SH-SY5Y (cell line): Measurements from ENCODE around the gene PIP4K2B.

ENCODE experiments used
- GATA2 ChIP-seq: IDR thresholded peaks from 2 replicates; pipeline ENCODE4 v1.6.1; 2011; ENCODE audit warnings: mild to moderate bottlenecking, low read depth, low read length
- GATA3 ChIP-seq: IDR thresholded peaks from 2 replicates; pipeline ENCODE4 v1.6.1; 2011; ENCODE audit warnings: low read depth, mild to moderate bottlenecking, low read length, moderate library complexity

- TF ChIP-seq GATA2 (no peak), GATA3 (no peak)
Measured at GRCh38 chr17:38740044-38740443, 59.3 kb downstream of the PIP4K2B start.
